AG09309 (cell line): ENCODE results near the gene CDIPT.

Experiments used
- DNase-seq: peaks from one replicate; pipeline ENCODE4 v3.0.0-alpha.2; 2010; ENCODE audit warnings: low read depth
- H3K4me3 ChIP-seq: 2 replicates; pipeline ENCODE4 v1.5.1; 2011; ENCODE audit warnings: mild to moderate bottlenecking, low read depth, low read length, moderate library complexity; ENCODE audit not compliant: control insufficient read depth
- TF ChIP-seq, protein P1 (sequence below): IDR thresholded peaks from 2 replicates; pipeline ENCODE4 v1.5.1; 2011; ENCODE audit warnings: mild to moderate bottlenecking, low read depth, low read length, inconsistent platforms; ENCODE audit not compliant: insufficient read depth, control insufficient read depth; ENCODE audit errors: missing control alignments

The CDIPT gene

GRCh38 chr16:29809031-29809747, 53.8 kb downstream of the CDIPT start:
- DNase-seq: no peak
- H3K4me3 ChIP-seq: peak overlapping the region; percentile 74
- TF ChIP-seq, protein P1, sequence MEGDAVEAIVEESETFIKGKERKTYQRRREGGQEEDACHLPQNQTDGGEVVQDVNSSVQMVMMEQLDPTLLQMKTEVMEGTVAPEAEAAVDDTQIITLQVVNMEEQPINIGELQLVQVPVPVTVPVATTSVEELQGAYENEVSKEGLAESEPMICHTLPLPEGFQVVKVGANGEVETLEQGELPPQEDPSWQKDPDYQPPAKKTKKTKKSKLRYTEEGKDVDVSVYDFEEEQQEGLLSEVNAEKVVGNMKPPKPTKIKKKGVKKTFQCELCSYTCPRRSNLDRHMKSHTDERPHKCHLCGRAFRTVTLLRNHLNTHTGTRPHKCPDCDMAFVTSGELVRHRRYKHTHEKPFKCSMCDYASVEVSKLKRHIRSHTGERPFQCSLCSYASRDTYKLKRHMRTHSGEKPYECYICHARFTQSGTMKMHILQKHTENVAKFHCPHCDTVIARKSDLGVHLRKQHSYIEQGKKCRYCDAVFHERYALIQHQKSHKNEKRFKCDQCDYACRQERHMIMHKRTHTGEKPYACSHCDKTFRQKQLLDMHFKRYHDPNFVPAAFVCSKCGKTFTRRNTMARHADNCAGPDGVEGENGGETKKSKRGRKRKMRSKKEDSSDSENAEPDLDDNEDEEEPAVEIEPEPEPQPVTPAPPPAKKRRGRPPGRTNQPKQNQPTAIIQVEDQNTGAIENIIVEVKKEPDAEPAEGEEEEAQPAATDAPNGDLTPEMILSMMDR: no peak
